GM19372 (cell line): Measurements from ENCODE around the gene SNX10.
"Not testable (repeated sequence)": the region's sequence is repeated elsewhere in the genome, so short reads cannot be mapped to it uniquely, and the experiment has no call there.

Experiments
- ATAC-seq: cut with Tn5 transposase; IDR thresholded peaks from one replicate; pipeline ENCODE4 v1.9.1; 2021; ENCODE audit warnings: mild to moderate bottlenecking, low read depth, moderate library complexity; ENCODE audit not compliant: unreplicated experiment

SNX10 gene

DNA sequence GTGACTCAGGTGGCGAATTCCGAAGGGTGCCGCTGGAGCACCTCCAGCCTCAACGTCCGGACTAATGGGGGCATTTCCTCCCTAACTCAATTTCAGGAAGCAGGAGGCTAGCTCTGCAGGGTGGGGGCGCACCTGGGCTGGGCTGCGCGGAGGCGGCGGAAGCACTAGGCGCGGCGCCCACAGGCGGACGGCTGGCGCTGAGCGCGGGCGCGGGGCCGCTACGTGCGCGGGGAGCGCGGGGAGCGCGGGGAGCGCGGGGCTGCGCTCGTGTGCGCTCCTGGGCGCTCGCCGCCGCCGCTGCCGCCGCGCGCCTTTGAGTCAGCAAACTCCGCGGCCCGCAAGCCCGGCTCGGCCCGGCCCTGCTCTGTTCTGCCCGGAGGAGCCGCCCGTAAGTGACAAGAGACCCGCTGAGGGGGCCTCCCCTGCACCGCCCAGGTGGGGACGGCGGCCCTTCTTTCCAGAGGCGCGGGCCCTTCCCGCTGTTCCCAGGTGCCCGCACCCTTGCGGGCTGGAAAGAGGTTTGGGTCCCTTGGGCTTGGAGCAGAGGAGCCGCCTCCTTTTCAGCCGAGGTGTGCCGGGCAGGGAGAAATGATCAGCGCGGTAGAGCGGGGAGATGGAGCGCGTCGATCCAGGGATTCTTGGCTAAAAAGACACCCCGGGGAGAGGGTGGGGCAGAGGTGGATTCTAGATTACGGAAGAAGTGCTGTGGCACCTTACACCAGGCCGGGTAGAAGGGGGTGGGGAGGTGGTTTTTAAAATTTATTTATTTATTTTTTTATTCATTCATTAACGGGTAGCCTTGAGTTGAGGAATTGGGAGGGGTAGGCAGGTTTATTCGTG is at the start of gene SNX10:
SNX10 (plus strand) TSS at position 164 of the 840 bp plus-strand sequence. CDS start 54,581 bp downstream, outside the sequence.
- ATAC-seq: peak; percentile 76

DNA sequence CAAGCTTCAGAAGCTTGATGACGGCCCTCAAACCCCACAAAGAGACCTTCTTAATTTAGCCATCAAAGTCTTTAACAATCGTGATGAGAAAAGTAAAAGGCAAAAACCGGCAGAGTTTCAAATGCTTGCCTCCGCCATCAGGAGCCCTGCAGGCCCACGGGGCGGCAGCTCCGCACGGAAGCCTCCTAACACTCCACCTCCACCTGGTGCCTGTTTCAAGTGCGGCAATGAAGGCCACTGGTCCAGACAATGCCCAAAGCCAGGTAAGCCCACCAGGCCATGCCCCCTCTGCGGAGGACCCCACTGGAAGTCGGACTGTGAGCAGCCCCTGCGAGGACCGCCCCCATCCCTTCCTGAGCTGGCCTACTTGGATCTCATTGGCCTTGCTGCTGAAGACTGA is 46.5 kb upstream of the SNX10 start:
- ATAC-seq: no peak

- no peak for ATAC-seq
These were observed 41.4 kb upstream of the SNX10 start for GRCh38 chr7:26250239-26250638.

DNA sequence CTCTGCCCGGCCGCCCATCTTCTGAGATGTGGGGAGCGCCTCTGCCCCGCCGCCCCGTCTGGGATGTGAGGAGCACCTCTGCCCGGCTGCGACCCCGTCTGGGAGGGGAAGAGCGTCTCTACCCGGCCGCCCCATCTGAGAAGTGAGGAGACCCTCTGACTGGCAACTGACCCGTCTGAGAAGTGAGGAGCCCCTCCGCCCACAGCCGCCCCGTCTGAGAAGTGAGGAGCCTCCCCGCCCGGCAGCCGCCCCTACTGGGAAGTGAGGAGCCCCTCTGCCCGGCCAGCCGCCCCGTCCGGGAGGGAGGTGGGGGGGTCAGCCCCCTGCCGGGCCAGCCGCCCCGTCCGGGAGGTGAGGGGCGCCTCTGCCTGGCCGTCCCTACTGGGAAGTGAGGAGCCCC is 29.8 kb upstream of the SNX10 start:
- not testable (repeated sequence) for ATAC-seq

- ATAC-seq: no peak
These were observed 26.6 kb upstream of the SNX10 start for GRCh38 chr7:26265065-26265464.

DNA sequence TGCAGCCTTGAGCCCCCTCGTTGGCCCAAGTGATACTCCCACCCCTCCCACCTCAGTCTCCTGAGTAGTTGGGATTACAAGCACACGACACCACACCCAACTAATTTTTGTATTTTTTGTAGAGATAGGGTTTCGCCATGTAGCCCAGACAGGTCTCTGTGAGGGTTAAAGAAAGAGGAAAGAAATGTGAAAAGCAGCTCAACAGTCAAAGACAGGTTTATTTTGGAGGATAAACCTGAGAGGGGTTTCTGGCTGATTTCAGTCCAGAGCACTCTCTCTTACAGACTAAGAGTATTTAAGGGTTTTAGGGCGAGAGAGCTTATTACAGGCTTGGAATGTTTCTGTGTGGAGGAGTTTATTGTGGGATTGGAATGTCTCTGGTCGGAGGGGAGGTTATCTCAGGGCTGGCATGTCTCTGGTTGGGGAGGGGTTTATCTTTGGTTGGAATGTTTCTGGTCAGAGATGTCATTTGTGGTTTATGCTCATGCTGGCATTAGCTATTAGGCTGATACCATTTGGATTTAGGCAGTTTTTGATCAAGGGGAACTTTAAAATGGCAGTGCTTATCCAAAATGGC is 26.1 kb upstream of the SNX10 start:
- no peak for ATAC-seq

GRCh38 chr7:26267601-26268166 is 24.0 kb upstream of the SNX10 start:
- ATAC-seq: no peak

DNA sequence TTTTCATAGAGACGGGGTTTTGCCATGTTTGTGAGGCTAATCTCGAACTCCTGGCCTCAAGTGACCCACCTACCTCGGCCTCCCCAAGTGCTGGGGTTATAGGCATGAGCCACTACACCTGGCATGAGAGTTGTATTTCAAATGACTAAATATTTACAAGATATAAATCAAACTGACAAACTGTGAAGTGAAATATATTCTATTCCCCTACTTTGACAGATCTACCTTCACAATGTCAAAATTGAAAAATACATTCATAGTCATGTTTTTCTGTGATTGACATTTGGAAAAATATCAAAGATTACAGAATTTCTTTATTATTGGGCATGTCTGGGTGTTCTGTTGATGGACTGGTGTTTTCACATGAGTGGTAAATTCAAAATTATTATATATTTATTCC is 16.4 kb upstream of the SNX10 start:
- no peak for ATAC-seq

DNA sequence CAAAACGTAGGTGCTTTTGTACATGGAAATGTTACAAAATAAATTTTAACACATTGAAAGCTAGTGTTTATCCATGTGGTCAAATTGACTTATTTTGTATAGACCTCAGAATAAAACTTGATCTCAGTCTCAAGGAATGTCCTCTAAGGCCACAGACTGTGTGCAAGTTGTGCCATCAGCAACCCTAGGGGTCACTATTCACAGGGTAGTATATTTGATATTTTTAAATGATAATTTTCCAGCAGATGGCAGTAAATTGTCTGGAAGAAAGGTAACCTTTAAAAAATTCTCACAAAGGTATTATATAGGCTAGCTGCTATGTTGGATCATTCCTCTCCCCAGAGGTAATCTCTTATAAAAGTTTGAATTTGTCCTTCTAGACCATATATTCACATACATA is 12.9 kb upstream of the SNX10 start:
- no peak for ATAC-seq

- no peak for ATAC-seq
These were observed 12.3 kb upstream of the SNX10 start for GRCh38 chr7:26279405-26279804.

DNA sequence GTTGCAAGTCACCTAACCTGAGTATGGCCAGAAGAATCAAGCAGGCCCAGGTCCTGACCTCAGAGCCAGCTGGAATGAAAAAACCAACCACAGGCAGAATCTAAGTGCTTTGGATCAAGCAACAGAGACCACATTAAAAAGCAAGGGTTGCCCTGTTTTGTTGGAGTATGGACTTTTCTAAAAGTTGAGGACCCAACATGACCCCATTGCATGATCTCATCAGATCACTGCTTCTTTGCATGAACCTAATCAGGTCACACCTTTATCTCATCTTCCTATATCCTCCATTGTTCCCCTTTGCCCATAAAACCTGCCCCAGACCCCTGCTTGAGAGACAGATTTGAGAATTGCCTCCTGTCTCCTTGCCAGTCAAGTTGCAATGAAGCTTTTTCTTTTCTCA is 11.6 kb upstream of the SNX10 start:
- no peak for ATAC-seq

DNA sequence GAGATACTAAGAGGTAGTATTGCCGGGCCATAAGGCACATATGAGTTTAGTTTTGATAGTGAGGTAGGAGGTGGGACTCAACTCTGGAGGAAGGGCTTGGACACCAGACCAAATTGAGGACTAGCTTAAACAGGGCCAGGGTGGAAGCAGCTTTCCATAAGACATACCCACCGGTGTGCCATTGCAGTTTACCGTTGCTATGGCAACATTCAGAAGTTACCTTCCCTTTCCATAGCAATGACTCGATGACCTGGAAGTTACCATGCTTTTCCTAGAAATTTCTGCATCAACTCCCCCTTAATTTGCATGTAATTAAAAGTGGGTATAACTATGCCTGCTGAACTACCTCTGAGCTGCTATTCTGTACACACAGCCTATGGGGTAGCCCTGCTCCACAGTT is 10.9 kb upstream of the SNX10 start:
- ATAC-seq: no peak

DNA sequence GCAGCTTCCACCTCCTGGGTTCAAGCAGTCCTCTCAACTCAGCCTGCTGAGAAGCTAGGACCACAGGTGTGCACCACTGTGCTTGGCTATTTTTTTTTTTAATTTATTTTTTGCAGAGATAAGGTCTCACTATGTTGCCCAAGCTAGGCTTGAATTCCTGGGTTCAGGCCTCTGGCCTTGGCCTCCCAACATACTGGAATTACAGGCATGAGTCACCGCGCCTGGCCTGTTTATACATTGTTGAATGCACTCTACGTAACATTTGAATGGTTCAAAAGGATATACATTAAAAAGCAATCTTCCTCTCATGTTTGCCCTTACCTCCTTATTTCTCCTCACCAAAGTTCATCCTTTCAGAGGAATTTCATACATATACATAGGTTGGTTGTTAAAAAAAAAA is 7.2 kb upstream of the SNX10 start:
- ATAC-seq: no peak

- no peak for ATAC-seq
These were observed 6.5 kb upstream of the SNX10 start for GRCh38 chr7:26284995-26285632.

- no peak for ATAC-seq
These were observed 5.5 kb upstream of the SNX10 start for GRCh38 chr7:26286157-26286556.

DNA sequence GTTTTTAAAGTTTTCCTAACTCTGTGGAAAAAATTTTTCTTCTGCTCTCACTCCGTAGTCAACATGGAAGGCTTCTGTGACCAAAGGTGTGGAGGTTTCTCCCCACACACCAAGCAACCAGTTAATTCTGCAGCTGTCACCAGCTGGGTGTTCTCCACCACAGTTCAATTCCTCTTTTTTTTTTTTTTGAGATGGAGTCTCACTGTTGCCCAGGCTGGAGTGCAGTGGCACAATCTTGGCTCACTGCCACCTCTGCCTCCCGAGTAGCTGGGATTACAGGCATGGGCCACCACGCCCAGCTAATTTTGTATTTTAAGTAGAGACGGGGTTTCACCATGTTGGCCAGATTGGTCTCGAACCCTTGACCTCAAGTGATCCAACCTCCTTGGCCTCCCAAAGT is 3.5 kb upstream of the SNX10 start:
- not testable (repeated sequence) for ATAC-seq

DNA sequence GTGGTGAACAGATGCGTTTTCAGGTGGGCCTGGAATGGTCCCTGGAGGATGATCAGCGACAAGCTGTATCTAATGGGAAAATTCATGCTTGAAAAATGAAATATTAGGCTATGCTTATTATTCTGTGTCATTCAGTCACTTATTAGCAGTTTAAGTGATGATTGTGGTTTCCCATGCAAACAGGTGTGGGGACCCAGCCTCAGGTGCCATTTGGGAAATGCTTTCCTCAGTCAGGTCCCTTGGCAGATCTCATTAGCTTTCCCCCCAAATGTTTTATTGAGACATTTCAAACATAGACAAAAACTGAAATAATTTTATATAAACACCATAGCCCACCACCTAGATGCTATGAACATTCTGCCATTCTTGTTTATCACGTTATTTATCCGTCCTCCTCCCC is 411 bp upstream of the SNX10 start:
- ATAC-seq: no peak

GRCh38 chr7:26292768-26293560 is 1.3 kb downstream of the SNX10 start:
- no peak for ATAC-seq

DNA sequence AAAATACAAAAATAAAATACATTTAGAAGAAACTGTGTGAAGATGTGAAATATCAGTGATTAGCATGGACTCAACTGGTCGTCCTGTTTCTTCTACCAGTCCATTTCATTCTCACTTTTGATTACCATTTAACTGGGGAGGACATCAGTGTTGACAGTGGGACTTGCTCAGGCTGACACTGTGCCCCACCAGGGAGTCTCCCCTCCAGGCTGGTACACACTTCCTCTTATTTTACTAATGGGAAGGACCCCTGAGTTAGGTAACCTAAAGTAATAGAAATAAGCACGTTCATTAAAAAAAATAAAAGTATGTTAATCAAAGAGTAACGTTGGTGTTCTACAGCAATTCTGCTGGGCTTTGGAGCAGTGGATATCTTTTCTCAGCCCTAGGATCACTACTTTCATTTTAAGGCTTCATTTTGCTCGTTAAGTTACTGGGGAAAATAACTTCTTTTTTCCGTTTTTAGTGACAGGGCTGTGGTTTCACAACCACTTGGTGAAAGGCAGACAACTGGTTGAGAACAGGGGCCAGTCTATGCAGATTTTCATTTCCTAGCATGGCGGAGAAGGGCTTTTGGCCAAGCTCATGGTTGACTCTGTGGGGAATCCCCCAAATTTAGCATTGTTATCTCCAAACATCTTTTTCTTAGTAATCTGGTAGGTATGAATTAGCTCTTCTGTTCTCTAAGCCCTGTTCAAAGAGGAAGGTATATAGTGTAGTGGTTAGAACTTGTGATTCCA is 2.1 kb downstream of the SNX10 start:
- ATAC-seq: peak; percentile 49

DNA sequence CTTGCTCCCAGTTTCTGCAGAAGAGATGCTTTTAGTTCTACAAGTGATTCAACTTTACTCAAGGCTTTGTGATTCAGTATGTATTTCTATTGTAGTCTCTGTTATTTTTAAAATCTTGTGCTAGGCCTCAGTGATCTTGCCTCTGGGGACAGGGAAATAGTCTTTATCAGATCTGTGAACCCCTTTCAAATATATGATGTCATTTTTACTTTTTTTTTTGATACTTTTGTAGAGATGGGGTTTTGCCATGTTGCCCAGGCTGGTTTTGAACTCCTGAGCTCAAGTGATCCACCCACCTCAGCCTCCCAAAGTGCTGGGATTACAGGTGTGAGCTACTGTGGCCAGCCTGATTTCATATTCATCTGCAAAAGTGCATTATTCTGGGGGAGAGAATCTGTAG is 3.4 kb downstream of the SNX10 start:
- no peak for ATAC-seq
